SK-N-SH (cell line): Measurements from ENCODE around the gene ZSCAN10. TPM values are rescaled to one million over a fixed set of nuclear protein-coding genes. Genes with fewer than 3 reads are reported as not detected.

Experiments used
- CTCF ChIA-PET: fragments of 300-600, 350-600 bp; formaldehyde crosslinking; extraction: SDS; loops from one replicate; lab custom pipeline; 2021; lab: Yijun Ruan, JAX
- POLR2A ChIA-PET: fragments of 350-600 bp; sonication (Branson Sonifier 250); formaldehyde crosslinking; extraction: SDS; loops from one replicate; lab custom pipeline; 2020; ENCODE audit warnings: antibody characterized with exemption, inconsistent platforms; lab: Yijun Ruan, JAX
- DNase-seq: peaks from one replicate; pipeline ENCODE4 v3.0.0; 2012
- H2AFZ ChIP-seq: fragments of 200-600 bp; sonication (generic); 2 replicates; pipeline ENCODE4 v1.8.1; 2016; ENCODE audit warnings: antibody characterized with exemption, mild to moderate bottlenecking, low read depth
- H3F3A ChIP-seq: fragments of 200-600 bp; sonication (generic); replicated peaks from 2 replicates; pipeline ENCODE3; 2016; ENCODE audit warnings: antibody characterized with exemption, mild to moderate bottlenecking; ENCODE audit not compliant: insufficient read depth
- H3K27ac ChIP-seq, 2 experiments: fragments of 200-500 bp in 1 of 2; fragments of 200-600 bp in 1 of 2; sonication (Bioruptor generic) in 1 of 2; sonication (generic), shearing (Covaris generic) in 1 of 2; 2 replicates each; pipeline versions ENCODE4 v1.5.1 to v1.6.1; 2014 to 2016; ENCODE audit warnings: low read depth in 2 of 2, inconsistent platforms in 1 of 2, low read length in 1 of 2, mild to moderate bottlenecking in 1 of 2, mixed read lengths in 1 of 2
- H3K27me3 ChIP-seq: fragments of 200-600 bp; sonication (generic), shearing (Covaris generic); 2 replicates; pipeline ENCODE4 v1.6.1; 2016; ENCODE audit warnings: mixed run types; ENCODE audit not compliant: insufficient read depth
- H3K36me3 ChIP-seq, 2 experiments: fragments of 200-500 bp in 1 of 2; fragments of 200-600 bp in 1 of 2; sonication (Bioruptor generic) in 1 of 2; sonication (generic) in 1 of 2; replicated peaks in 1 of 2; 2 replicates each; pipeline versions ENCODE3 to v1.5.1; 2014 to 2016; ENCODE audit warnings: low read length in 1 of 2, mild to moderate bottlenecking in 1 of 2; ENCODE audit not compliant: insufficient read depth in 2 of 2, control insufficient read depth in 1 of 2
- H3K4me1 ChIP-seq, 2 experiments: fragments of 200-500 bp in 1 of 2; fragments of 200-600 bp in 1 of 2; sonication (Bioruptor generic) in 1 of 2; sonication (generic), shearing (Covaris generic) in 1 of 2; 2 replicates each; pipeline versions ENCODE4 v1.5.1 to v1.6.1; 2014 to 2016; ENCODE audit warnings: low read depth in 1 of 2, low read length in 1 of 2, mixed run types in 1 of 2; ENCODE audit not compliant: insufficient read depth in 2 of 2, control insufficient read depth in 1 of 2
- H3K4me2 ChIP-seq: fragments of 200-600 bp; sonication (generic), shearing (Covaris generic); 2 replicates; pipeline ENCODE4 v1.6.1; 2017; ENCODE audit warnings: mixed run types
- H3K4me3 ChIP-seq, 2 experiments: fragments of 200-500 bp in 1 of 2; fragments of 200-600 bp in 1 of 2; sonication (Bioruptor generic) in 1 of 2; sonication (generic), shearing (Covaris generic) in 1 of 2; 2 replicates each; pipeline versions ENCODE4 v1.5.1 to v1.8.1; 2014 to 2016; ENCODE audit warnings: low read depth in 2 of 2, inconsistent platforms in 1 of 2, low read length in 1 of 2, mild to moderate bottlenecking in 1 of 2, mixed read lengths in 1 of 2, moderate library complexity in 1 of 2
- H3K79me2 ChIP-seq: fragments of 200-600 bp; sonication (generic); 2 replicates; pipeline ENCODE4 v1.8.1; 2017; ENCODE audit warnings: mild to moderate bottlenecking; ENCODE audit not compliant: insufficient read depth
- H3K9ac ChIP-seq: fragments of 200-600 bp; sonication (generic); 2 replicates; pipeline ENCODE4 v1.6.1; 2017; ENCODE audit warnings: mixed run types
- H3K9me2 ChIP-seq: fragments of 200-600 bp; sonication (generic); 2 replicates; pipeline ENCODE4 v1.6.1; 2017; ENCODE audit warnings: mixed run types
- H3K9me3 ChIP-seq: fragments of 200-600 bp; sonication (generic); 2 replicates; pipeline ENCODE4 v1.6.1; 2017; ENCODE audit warnings: mixed run types, mild to moderate bottlenecking, moderate library complexity
- H4K20me1 ChIP-seq: fragments of 200-600 bp; sonication (generic); 2 replicates; pipeline ENCODE4 v1.6.1; 2017; ENCODE audit warnings: mild to moderate bottlenecking, mixed run types; ENCODE audit not compliant: insufficient read depth
- CHD2 ChIP-seq: fragments of 150-350 bp; IDR thresholded peaks from 2 replicates; pipeline ENCODE4 v1.6.1; 2018; ENCODE audit warnings: low read length; ENCODE audit not compliant: partially characterized antibody
- EP300 ChIP-seq, 2 experiments: IDR thresholded peaks; 2 replicates each; pipeline versions ENCODE4 v1.4.0 to v1.6.1; 2012; ENCODE audit warnings: borderline replicate concordance in 1 of 2, low read depth in 1 of 2, low read length in 1 of 2
- EZH2phosphoT487 ChIP-seq: fragments of 200-600 bp; sonication (generic); IDR thresholded peaks from 2 replicates; pipeline ENCODE4 v1.6.1; 2017; ENCODE audit warnings: low read depth, mixed run types, mild to moderate bottlenecking, antibody characterized with exemption, moderate library complexity, borderline replicate concordance
- MXI1 ChIP-seq: IDR thresholded peaks from 2 replicates; pipeline ENCODE4 v1.6.1; 2012; ENCODE audit warnings: mild to moderate bottlenecking, low read depth, low read length, improper control_type of control experiment
- NFIC ChIP-seq: IDR thresholded peaks from 2 replicates; pipeline ENCODE4 v1.4.0; 2012; ENCODE audit warnings: borderline replicate concordance
- POLR2AphosphoS5 ChIP-seq: IDR thresholded peaks from 2 replicates; pipeline ENCODE4 v1.6.1; 2012; ENCODE audit warnings: low read depth, low read length
- RFX5 ChIP-seq: IDR thresholded peaks from 2 replicates; pipeline ENCODE4 v1.6.1; 2012; ENCODE audit warnings: mild to moderate bottlenecking, improper control_type of control experiment, low read length
- RXRA ChIP-seq: IDR thresholded peaks from 2 replicates; pipeline ENCODE4 v1.4.0; 2012; ENCODE audit warnings: low read depth, mild to moderate bottlenecking, borderline replicate concordance
- SIN3A ChIP-seq: IDR thresholded peaks from 2 replicates; pipeline ENCODE4 v1.6.1; 2012; ENCODE audit warnings: low read depth, mild to moderate bottlenecking, low read length, moderate library complexity, borderline replicate concordance
- SMC3 ChIP-seq: IDR thresholded peaks from 2 replicates; pipeline ENCODE4 v1.6.1; 2012; ENCODE audit warnings: low read depth, low read length, improper control_type of control experiment
- TAF1 ChIP-seq: IDR thresholded peaks from 2 replicates; pipeline ENCODE4 v1.6.1; 2012; ENCODE audit warnings: low read depth, mild to moderate bottlenecking, low read length, moderate library complexity, borderline replicate concordance
- TCF12 ChIP-seq: IDR thresholded peaks from 2 replicates; pipeline ENCODE4 v1.4.0; 2012
- TEAD4 ChIP-seq: IDR thresholded peaks from 2 replicates; pipeline ENCODE4 v1.4.0; 2012; ENCODE audit warnings: mild to moderate bottlenecking, borderline replicate concordance; ENCODE audit not compliant: insufficient read depth
- YY1 ChIP-seq: IDR thresholded peaks from 2 replicates; pipeline ENCODE4 v1.4.0; 2012; ENCODE audit warnings: low read depth, mild to moderate bottlenecking
- WGBS: methylation state at CpG from one replicate; pipeline ENCODE4 v1.1.6; 2017; ENCODE audit warnings: low lambda C conversion rate; 5-methylcytosine and 5-hydroxymethylcytosine counted together
- polyA plus RNA-seq, 3 experiments: library from polyadenylated mRNA; depleted of rRNA; stranded (reverse); fragments of >200 nt; gene quantifications; 2 replicates each; pipeline ENCODE4 v1.2.3, GENCODE V29; 2012
- TF ChIP-seq, protein P1 (sequence below): IDR thresholded peaks from 2 replicates; pipeline ENCODE4 v1.4.0; 2012; ENCODE audit warnings: low read depth
- TF ChIP-seq, protein P2 (sequence below): IDR thresholded peaks from 2 replicates; pipeline ENCODE4; 2012
- TF ChIP-seq, protein P3 (sequence below): fragments of 150-350 bp; IDR thresholded peaks from 2 replicates; pipeline ENCODE4 v1.6.1; 2017; ENCODE audit warnings: antibody characterized with exemption, low read length, low read depth, borderline replicate concordance
- TF ChIP-seq, protein P4 (sequence below): fragments of 200-600 bp; sonication (generic); IDR thresholded peaks from 2 replicates; pipeline ENCODE4 v1.6.1; 2017; ENCODE audit warnings: antibody characterized with exemption, mild to moderate bottlenecking, moderate library complexity

Gene ZSCAN10
- polyA plus RNA-seq, 1 of the 3 experiments (the other 2 are of a cell fraction) = 0.05 TPM

DNA sequence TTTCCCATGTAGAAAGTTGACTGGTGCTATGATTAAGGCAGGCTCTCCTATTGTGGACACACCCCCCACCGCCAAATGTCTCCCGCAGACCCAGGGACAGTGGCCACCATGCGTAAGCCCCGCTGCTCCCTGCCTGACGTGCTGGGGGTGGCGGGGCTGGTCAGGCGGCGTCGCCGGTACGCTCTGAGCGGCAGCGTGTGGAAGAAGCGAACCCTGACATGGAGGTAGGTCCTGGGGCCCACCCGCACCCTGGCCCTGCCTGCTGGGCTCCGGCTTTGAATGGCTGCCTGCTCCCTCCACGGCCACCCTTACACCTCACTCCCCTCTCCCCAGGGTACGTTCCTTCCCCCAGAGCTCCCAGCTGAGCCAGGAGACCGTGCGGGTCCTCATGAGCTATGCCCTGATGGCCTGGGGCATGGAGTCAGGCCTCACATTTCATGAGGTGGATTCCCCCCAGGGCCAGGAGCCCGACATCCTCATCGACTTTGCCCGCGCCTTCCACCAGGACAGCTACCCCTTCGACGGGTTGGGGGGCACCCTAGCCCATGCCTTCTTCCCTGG lies 49.1 kb downstream of the ZSCAN10 start:
- Histone ChIP-seq H3K27me3 (peaks cover 46% of the 10 kb centered on the region), H3K79me2 (no peaks in the 10 kb centered on the region), H3K27ac (no peak overlapping the region), H3F3A (peaks cover 4% of the 10 kb centered on the region), H2AFZ (no peak overlapping the region), H4K20me1 (no peaks in the 10 kb centered on the region), H3K36me3 (no peaks in the 10 kb centered on the region), H3K4me2 (no peak overlapping the region), H3K9ac (no peak overlapping the region), H3K9me3 (no peaks in the 10 kb centered on the region), H3K4me1 (no peaks in the 10 kb centered on the region; a peak in 1 of 4 replicates), H3K9me2 (no peaks in the 10 kb centered on the region), H3K4me3 (no peak overlapping the region)
- CTCF ChIA-PET = interaction anchor here (1.9 to 5.8 kb wide), 3 partner anchors 9 to 22 kb away, joined by 8 to 57 read pairs (median 42); no protein-coding TSS in a partner anchor
- no peak for DNase-seq
- TF ChIP-seq, protein P1, sequence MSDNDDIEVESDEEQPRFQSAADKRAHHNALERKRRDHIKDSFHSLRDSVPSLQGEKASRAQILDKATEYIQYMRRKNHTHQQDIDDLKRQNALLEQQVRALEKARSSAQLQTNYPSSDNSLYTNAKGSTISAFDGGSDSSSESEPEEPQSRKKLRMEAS = no peak
- TF ChIP-seq, protein P2, sequence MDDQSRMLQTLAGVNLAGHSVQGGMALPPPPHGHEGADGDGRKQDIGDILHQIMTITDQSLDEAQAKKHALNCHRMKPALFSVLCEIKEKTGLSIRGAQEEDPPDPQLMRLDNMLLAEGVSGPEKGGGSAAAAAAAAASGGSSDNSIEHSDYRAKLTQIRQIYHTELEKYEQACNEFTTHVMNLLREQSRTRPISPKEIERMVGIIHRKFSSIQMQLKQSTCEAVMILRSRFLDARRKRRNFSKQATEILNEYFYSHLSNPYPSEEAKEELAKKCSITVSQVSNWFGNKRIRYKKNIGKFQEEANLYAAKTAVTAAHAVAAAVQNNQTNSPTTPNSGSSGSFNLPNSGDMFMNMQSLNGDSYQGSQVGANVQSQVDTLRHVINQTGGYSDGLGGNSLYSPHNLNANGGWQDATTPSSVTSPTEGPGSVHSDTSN = no peak
- no peak for TF ChIP-seq NFIC
- TF ChIP-seq TCF12 = no peak
- TF ChIP-seq, protein P3, sequence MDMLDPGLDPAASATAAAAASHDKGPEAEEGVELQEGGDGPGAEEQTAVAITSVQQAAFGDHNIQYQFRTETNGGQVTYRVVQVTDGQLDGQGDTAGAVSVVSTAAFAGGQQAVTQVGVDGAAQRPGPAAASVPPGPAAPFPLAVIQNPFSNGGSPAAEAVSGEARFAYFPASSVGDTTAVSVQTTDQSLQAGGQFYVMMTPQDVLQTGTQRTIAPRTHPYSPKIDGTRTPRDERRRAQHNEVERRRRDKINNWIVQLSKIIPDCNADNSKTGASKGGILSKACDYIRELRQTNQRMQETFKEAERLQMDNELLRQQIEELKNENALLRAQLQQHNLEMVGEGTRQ = no peak
- TF ChIP-seq TAF1 = no peak
- no peak for TF ChIP-seq RFX5
- TF ChIP-seq YY1 = no peak
- TF ChIP-seq POLR2AphosphoS5 = no peak
- no peak for TF ChIP-seq TEAD4
- TF ChIP-seq MXI1 = no peak
- WGBS = 39% methylated on average over 12 of the region's 26 CpGs
- POLR2A ChIA-PET = interaction anchor here (0.7 kb wide), 1 partner anchor 22 kb away, joined by 4 read pairs; no protein-coding TSS in a partner anchor

DNA sequence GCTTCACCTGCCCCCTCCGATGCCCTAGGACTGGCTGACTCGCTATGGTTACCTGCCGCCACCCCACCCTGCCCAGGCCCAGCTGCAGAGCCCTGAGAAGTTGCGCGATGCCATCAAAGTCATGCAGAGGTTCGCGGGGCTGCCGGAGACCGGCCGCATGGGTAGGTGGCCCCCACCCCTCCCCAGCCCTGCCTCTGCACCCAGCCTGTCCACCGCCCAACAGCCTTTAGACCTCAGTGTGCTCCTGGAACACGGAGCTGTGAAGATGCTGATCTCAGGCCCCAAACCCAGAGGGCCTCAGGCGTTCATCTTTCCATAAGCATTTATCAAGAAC lies 51.7 kb downstream of the ZSCAN10 start:
- ChIA-PET CTCF (interaction anchor here (0.7 to 5.8 kb wide), 7 partner anchors 12 to 459 kb away, joined by 3 to 57 read pairs (median 16); no protein-coding TSS in a partner anchor), POLR2A (no interaction called here)
- WGBS = 13% methylated on average over 3 of the region's 13 CpGs
- TF ChIP-seq EP300 (IDR thresholded peaks at IDR 0.05; ENCODE audit: borderline replicate concordance in 1 of 2, low read depth in 1 of 2, low read length in 1 of 2) (no peak), CHD2 (no peak), EZH2phosphoT487 (no peak), SIN3A (no peak), YY1 (no peak), MXI1 (no peak), SMC3 (no peak), RFX5 (no peak), RXRA (no peak)
- TF ChIP-seq, protein P2 = no peak
- TF ChIP-seq, protein P3 = no peak
- TF ChIP-seq, protein P4, sequence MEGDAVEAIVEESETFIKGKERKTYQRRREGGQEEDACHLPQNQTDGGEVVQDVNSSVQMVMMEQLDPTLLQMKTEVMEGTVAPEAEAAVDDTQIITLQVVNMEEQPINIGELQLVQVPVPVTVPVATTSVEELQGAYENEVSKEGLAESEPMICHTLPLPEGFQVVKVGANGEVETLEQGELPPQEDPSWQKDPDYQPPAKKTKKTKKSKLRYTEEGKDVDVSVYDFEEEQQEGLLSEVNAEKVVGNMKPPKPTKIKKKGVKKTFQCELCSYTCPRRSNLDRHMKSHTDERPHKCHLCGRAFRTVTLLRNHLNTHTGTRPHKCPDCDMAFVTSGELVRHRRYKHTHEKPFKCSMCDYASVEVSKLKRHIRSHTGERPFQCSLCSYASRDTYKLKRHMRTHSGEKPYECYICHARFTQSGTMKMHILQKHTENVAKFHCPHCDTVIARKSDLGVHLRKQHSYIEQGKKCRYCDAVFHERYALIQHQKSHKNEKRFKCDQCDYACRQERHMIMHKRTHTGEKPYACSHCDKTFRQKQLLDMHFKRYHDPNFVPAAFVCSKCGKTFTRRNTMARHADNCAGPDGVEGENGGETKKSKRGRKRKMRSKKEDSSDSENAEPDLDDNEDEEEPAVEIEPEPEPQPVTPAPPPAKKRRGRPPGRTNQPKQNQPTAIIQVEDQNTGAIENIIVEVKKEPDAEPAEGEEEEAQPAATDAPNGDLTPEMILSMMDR = no peak
- TF ChIP-seq, protein P1 = no peak

More for the DNA sequence above, 51.7 kb downstream of the ZSCAN10 start:
- Histone ChIP-seq H3K9me3 (no peaks in the 10 kb centered on the region), H3K4me1 (no peaks in the 10 kb centered on the region; a peak in 1 of 4 replicates), H3K4me2 (no peak overlapping the region), H3K4me3 (no peak overlapping the region), H3K36me3 (no peaks in the 10 kb centered on the region), H3K9ac (no peak overlapping the region), H3K9me2 (no peaks in the 10 kb centered on the region), H2AFZ (no peak overlapping the region), H3F3A (peaks cover 8% of the 10 kb centered on the region), H4K20me1 (no peaks in the 10 kb centered on the region), H3K27ac (no peak overlapping the region), H3K27me3 (peaks cover 68% of the 10 kb centered on the region), H3K79me2 (no peaks in the 10 kb centered on the region)
- no peak for DNase-seq
